ENCODE results near the gene EPS8.

DNA sequence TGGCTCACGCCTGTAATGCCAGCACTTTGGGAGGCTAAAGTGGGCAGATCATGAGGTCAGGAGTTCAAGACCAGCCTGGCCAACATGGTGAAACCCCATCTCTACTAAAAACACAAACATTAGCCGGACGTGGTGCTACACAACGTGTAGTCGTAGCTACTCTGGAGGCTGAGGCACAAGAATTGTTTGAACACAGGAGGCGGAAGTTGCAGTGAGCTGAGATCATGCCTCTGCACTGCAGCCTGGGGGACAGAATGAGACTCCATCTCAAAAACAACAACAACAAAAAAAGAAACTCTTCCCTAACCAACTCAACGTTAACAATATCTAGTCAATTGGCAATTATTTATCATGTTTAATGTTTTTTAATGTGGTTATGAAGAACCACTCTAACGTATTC is 89.3 kb downstream of the EPS8 start:
- TF ChIP-seq, protein P1, sequence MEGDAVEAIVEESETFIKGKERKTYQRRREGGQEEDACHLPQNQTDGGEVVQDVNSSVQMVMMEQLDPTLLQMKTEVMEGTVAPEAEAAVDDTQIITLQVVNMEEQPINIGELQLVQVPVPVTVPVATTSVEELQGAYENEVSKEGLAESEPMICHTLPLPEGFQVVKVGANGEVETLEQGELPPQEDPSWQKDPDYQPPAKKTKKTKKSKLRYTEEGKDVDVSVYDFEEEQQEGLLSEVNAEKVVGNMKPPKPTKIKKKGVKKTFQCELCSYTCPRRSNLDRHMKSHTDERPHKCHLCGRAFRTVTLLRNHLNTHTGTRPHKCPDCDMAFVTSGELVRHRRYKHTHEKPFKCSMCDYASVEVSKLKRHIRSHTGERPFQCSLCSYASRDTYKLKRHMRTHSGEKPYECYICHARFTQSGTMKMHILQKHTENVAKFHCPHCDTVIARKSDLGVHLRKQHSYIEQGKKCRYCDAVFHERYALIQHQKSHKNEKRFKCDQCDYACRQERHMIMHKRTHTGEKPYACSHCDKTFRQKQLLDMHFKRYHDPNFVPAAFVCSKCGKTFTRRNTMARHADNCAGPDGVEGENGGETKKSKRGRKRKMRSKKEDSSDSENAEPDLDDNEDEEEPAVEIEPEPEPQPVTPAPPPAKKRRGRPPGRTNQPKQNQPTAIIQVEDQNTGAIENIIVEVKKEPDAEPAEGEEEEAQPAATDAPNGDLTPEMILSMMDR (IDR thresholded peaks at IDR 0.05): no peak
- TF ChIP-seq POLR2AphosphoS5 (IDR thresholded peaks at IDR 0.05; ENCODE audit: low read depth, low read length) (no peak), SIN3A (IDR thresholded peaks at IDR 0.05; ENCODE audit: borderline replicate concordance, insufficient read depth, low read depth, low read length) (no peak)
- TF ChIP-seq, protein P2, sequence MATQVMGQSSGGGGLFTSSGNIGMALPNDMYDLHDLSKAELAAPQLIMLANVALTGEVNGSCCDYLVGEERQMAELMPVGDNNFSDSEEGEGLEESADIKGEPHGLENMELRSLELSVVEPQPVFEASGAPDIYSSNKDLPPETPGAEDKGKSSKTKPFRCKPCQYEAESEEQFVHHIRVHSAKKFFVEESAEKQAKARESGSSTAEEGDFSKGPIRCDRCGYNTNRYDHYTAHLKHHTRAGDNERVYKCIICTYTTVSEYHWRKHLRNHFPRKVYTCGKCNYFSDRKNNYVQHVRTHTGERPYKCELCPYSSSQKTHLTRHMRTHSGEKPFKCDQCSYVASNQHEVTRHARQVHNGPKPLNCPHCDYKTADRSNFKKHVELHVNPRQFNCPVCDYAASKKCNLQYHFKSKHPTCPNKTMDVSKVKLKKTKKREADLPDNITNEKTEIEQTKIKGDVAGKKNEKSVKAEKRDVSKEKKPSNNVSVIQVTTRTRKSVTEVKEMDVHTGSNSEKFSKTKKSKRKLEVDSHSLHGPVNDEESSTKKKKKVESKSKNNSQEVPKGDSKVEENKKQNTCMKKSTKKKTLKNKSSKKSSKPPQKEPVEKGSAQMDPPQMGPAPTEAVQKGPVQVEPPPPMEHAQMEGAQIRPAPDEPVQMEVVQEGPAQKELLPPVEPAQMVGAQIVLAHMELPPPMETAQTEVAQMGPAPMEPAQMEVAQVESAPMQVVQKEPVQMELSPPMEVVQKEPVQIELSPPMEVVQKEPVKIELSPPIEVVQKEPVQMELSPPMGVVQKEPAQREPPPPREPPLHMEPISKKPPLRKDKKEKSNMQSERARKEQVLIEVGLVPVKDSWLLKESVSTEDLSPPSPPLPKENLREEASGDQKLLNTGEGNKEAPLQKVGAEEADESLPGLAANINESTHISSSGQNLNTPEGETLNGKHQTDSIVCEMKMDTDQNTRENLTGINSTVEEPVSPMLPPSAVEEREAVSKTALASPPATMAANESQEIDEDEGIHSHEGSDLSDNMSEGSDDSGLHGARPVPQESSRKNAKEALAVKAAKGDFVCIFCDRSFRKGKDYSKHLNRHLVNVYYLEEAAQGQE (IDR thresholded peaks at IDR 0.05; ENCODE audit: insufficient read depth in 1 of 2, low read depth in 2 of 2, low read length in 1 of 2): no peak
